Liver (tissue), 9 donors: ENCODE results near the gene ANKRD27. TPM values are rescaled to one million over a fixed set of nuclear protein-coding genes. Genes with fewer than 3 reads are reported as not detected.

Source experiments
- DNase-seq: peaks from one replicate; pipeline ENCODE4 v3.0.0-alpha.2; 2017; ENCODE audit warnings: low spot score
- H3K27ac ChIP-seq, 2 donors: one replicate each; pipeline ENCODE4 v1.7.0; 2013; ENCODE audit warnings: inconsistent platforms in 2 of 2, low read length in 2 of 2, control low read depth in 1 of 2, low read depth in 1 of 2, mild to moderate bottlenecking in 1 of 2
- H3K27me3 ChIP-seq, 4 donors: one replicate each; pipeline versions ENCODE4 v1.6.1 to v1.7.0; 2013; ENCODE audit warnings: low read length in 3 of 4, inconsistent platforms in 1 of 4, mild to moderate bottlenecking in 1 of 4, moderate library complexity in 1 of 4; ENCODE audit not compliant: control insufficient read depth in 4 of 4, insufficient read depth in 4 of 4
- H3K36me3 ChIP-seq, 4 donors: one replicate each; pipeline versions ENCODE4 v1.6.1 to v1.7.0; 2013; ENCODE audit warnings: low read length in 3 of 4, mild to moderate bottlenecking in 3 of 4, low read depth in 1 of 4, moderate library complexity in 1 of 4; ENCODE audit not compliant: control insufficient read depth in 4 of 4, insufficient read depth in 3 of 4
- H3K4me1 ChIP-seq, 4 donors: one replicate each; pipeline versions ENCODE4 v1.6.1 to v1.7.0; 2013; ENCODE audit warnings: low read length in 3 of 4, mild to moderate bottlenecking in 3 of 4, moderate library complexity in 1 of 4; ENCODE audit not compliant: control insufficient read depth in 4 of 4, insufficient read depth in 4 of 4
- H3K4me3 ChIP-seq, 3 donors: one replicate each; pipeline versions ENCODE4 v1.6.1 to v1.7.0; 2013; ENCODE audit warnings: low read length in 3 of 3, control low read depth in 1 of 3, low read depth in 1 of 3, mild to moderate bottlenecking in 1 of 3
- H3K9ac ChIP-seq, 2 donors: one replicate each; pipeline ENCODE4 v1.7.0; 2013; ENCODE audit warnings: low read length in 2 of 2, mild to moderate bottlenecking in 2 of 2, moderate library complexity in 2 of 2, control low read depth in 1 of 2, low read depth in 1 of 2
- H3K9me3 ChIP-seq, 4 donors: one replicate each; pipeline versions ENCODE4 v1.6.1 to v1.7.0; 2013; ENCODE audit warnings: low read length in 3 of 4; ENCODE audit not compliant: control insufficient read depth in 4 of 4
- CTCF ChIP-seq: fragments of 150-350 bp; IDR thresholded peaks from 2 replicates; pipeline ENCODE4 v1.5.1; 2017; ENCODE audit warnings: improper control_type of control experiment, low read depth, low read length; ENCODE audit not compliant: missing input control
- FOXA1 ChIP-seq: IDR thresholded peaks from 2 replicates; pipeline ENCODE4 v1.6.1; 2016; ENCODE audit warnings: antibody characterized with exemption
- FOXA2 ChIP-seq: IDR thresholded peaks from 2 replicates; pipeline ENCODE4 v1.6.1; 2016; ENCODE audit warnings: antibody characterized with exemption
- GABPA ChIP-seq, 2 donors: IDR thresholded peaks in 1 of 2; conservative IDR thresholded peaks in 1 of 2; 2 replicates each; pipeline ENCODE4 v1.6.1; 2016; ENCODE audit warnings: antibody characterized with exemption in 2 of 2, mild to moderate bottlenecking in 1 of 2, moderate library complexity in 1 of 2
- HNF4A ChIP-seq, 2 donors: conservative IDR thresholded peaks; 2 replicates each; pipeline ENCODE4 v1.6.1; 2016; ENCODE audit warnings: antibody characterized with exemption in 2 of 2, mild to moderate bottlenecking in 2 of 2
- HNF4G ChIP-seq: IDR thresholded peaks from 2 replicates; pipeline ENCODE4 v1.6.1; 2016; ENCODE audit warnings: antibody characterized with exemption
- JUND ChIP-seq, 2 donors: IDR thresholded peaks; 2 replicates each; pipeline ENCODE4 v1.6.1; 2016; ENCODE audit warnings: antibody characterized with exemption in 2 of 2
- MAX ChIP-seq: IDR thresholded peaks from 2 replicates; pipeline ENCODE4 v1.6.1; 2016; ENCODE audit warnings: antibody characterized with exemption
- NR2F2 ChIP-seq: IDR thresholded peaks from 2 replicates; pipeline ENCODE4 v1.6.1; 2016; ENCODE audit warnings: antibody characterized with exemption
- RAD21 ChIP-seq, 2 donors: IDR thresholded peaks; 2 replicates each; pipeline ENCODE4 v1.6.1; 2016; ENCODE audit warnings: antibody characterized with exemption in 2 of 2, mild to moderate bottlenecking in 2 of 2
- REST ChIP-seq: IDR thresholded peaks from 2 replicates; pipeline ENCODE4 v1.6.1; 2016; ENCODE audit warnings: antibody characterized with exemption, mild to moderate bottlenecking
- RXRA ChIP-seq, 2 donors: IDR thresholded peaks; 2 replicates each; pipeline ENCODE4 v1.6.1; 2017 to 2018; ENCODE audit warnings: antibody characterized with exemption in 2 of 2, mild to moderate bottlenecking in 1 of 2
- SP1 ChIP-seq: IDR thresholded peaks from 2 replicates; pipeline ENCODE4 v1.6.1; 2018; ENCODE audit warnings: antibody characterized with exemption, mild to moderate bottlenecking
- TAF1 ChIP-seq: conservative IDR thresholded peaks from 2 replicates; pipeline ENCODE4 v1.6.1; 2016; ENCODE audit warnings: antibody characterized with exemption, mild to moderate bottlenecking
- YY1 ChIP-seq: IDR thresholded peaks from 2 replicates; pipeline ENCODE4 v1.6.1; 2016; ENCODE audit warnings: antibody characterized with exemption, mild to moderate bottlenecking
- ZBTB33 ChIP-seq: IDR thresholded peaks from 2 replicates; pipeline ENCODE4 v1.6.1; 2016; ENCODE audit warnings: antibody characterized with exemption
- WGBS: extraction: QIAGEN DNeasy Blood & Tissue Kit; methylation state at CpG from one replicate; pipeline ENCODE4 v1.1.7; 2013; 5-methylcytosine and 5-hydroxymethylcytosine counted together
- polyA plus RNA-seq, 2 donors: library from polyadenylated mRNA; stranded (reverse) in 1 of 2; unstranded in 1 of 2; fragments of 200-250 nt in 1 of 2; fragments of >200 nt in 1 of 2; fragmentation: Nextera tagmentation in 1 of 2; extraction: Ambion mirVana in 1 of 2; gene quantifications; one replicate each; pipeline versions ENCODE4 v1.2.1 to v1.2.3, GENCODE V29; 2013 to 2015
- total RNA-seq, 2 donors: library from RNA; depleted of rRNA; stranded (reverse); fragments of >200 nt; gene quantifications; one replicate each; pipeline ENCODE4 v1.2.3, GENCODE V29; 2014
- donor health status: healthy.
- donor health status: healthy.
- donor health status: healthy.
- donor health status: healthy.
- donor health status: healthy.

The ANKRD27 gene
- total and polyA plus RNA-seq, 4 donors, result 3.4 to 14.2 (median 7.8) TPM

GRCh38 chr19:32691952-32692726 is 17.2 kb upstream of the ANKRD27 start:
- Histone ChIP-seq H3K36me3 (no peaks in the 10 kb centered on the region), H3K27me3 (no peaks in the 10 kb centered on the region), H3K27ac (peak overlapping the region; percentile 69), H3K4me1 (peaks cover 11 to 39% (median 24%) of the 10 kb centered on the region in 4 donors), H3K9me3 (no peaks in the 10 kb centered on the region), H3K4me3 (peak overlapping the region; percentile 38 to 84 (median 51)), H3K9ac (no peak overlapping the region)
- WGBS, result 10% methylated on average over 93 of the region's 93 CpGs
- peak; percentile 61 for DNase-seq
- no peak for TF ChIP-seq FOXA1
- no peak for TF ChIP-seq JUND (IDR thresholded peaks at IDR 0.05)
- TF ChIP-seq HNF4A (conservative IDR thresholded peaks at IDR 0.05), result no peak
- TF ChIP-seq HNF4G, result no peak
- TF ChIP-seq YY1, result peak; percentile 2
- no peak for TF ChIP-seq MAX

- no peaks in the 10 kb centered on the region for H3K36me3 ChIP-seq
- peak; percentile 30 for TF ChIP-seq SP1
- TF ChIP-seq FOXA2, result no peak
- TF ChIP-seq HNF4A (conservative IDR thresholded peaks at IDR 0.05), result peak; percentile 25 to 30
- TF ChIP-seq FOXA1, result peak; percentile 12
- peak in 1 of 2 donors; percentile 25 for TF ChIP-seq RAD21 (IDR thresholded peaks at IDR 0.05)
- TF ChIP-seq CTCF, result no peak
- peak; percentile 49 for TF ChIP-seq YY1
- TF ChIP-seq ZBTB33, result peak; percentile 98
- peak; percentile 36 for TF ChIP-seq MAX
- TF ChIP-seq RXRA (IDR thresholded peaks at IDR 0.05), result peak in 1 of 2 donors; percentile 22
- TF ChIP-seq TAF1, result no peak
- TF ChIP-seq JUND (IDR thresholded peaks at IDR 0.05), result no peak
- peak; percentile 14 for TF ChIP-seq NR2F2
- no peak for TF ChIP-seq GABPA (IDR thresholded peaks at IDR 0.05 in 1 of 2, conservative IDR thresholded peaks at IDR 0.05 in 1 of 2)
- peak; percentile 35 for TF ChIP-seq REST
- DNase-seq, result peak; percentile 84
- H3K27me3 ChIP-seq, result no peaks in the 10 kb centered on the region
- peak within 1 kb of the TSS; percentile 69 for H3K27ac ChIP-seq
- WGBS, result 8% methylated on average over 32 of the region's 32 CpGs
- no peaks in the 10 kb centered on the region for H3K9me3 ChIP-seq
- H3K4me3 ChIP-seq, result peak within 1 kb of the TSS; percentile 41 to 84 (median 51)
- H3K9ac ChIP-seq, result peak within 1 kb of the TSS; percentile 5 to 65
- H3K4me1 ChIP-seq, result peaks cover 11 to 32% (median 20%) of the 10 kb centered on the region in 4 donors
Measured at GRCh38 chr19:32691291-32691951, 16.4 kb upstream of the ANKRD27 start, which contains the start of gene NUDT19. TSS of gene NUDT19 (plus strand) at chr19:32691821. CDS start at chr19:32691961, 140 bp downstream.
